HPDE6-E6E7 (cell line): ENCODE results near the gene NIPA2.

Experiments
- DNase-seq: peaks from one replicate; pipeline ENCODE4 v3.0.0; 2011; ENCODE audit warnings: missing footprints; ENCODE audit errors: extremely low spot score

The NIPA2 gene

GRCh38 chr15:22877607-22878006 lies 39.1 kb downstream of the NIPA2 start:
- DNase-seq: no peak

GRCh38 chr15:22878103-22878502 lies 39.6 kb downstream of the NIPA2 start:
- no peak for DNase-seq

- DNase-seq: no peak
Observed at GRCh38 chr15:22880068-22880980, 41.9 kb downstream of the NIPA2 start.

- DNase-seq: no peak
Observed at GRCh38 chr15:22880981-22881738, 42.7 kb downstream of the NIPA2 start.

- DNase-seq: no peak
Observed at GRCh38 chr15:22881739-22882440, 43.4 kb downstream of the NIPA2 start.

GRCh38 chr15:22883196-22883595 lies 44.7 kb downstream of the NIPA2 start:
- no peak for DNase-seq

GRCh38 chr15:22884344-22884743 lies 45.9 kb downstream of the NIPA2 start:
- DNase-seq: no peak

- DNase-seq: no peak
Observed at GRCh38 chr15:22885120-22885519, 46.7 kb downstream of the NIPA2 start.

- peak; percentile 21 for DNase-seq
Observed at GRCh38 chr15:22887157-22887951, 48.9 kb downstream of the NIPA2 start.

- peak; percentile 85 for DNase-seq
Observed at GRCh38 chr15:22888120-22888859, 49.8 kb downstream of the NIPA2 start.

GRCh38 chr15:22889146-22889818 lies 50.8 kb downstream of the NIPA2 start:
- DNase-seq: no peak

GRCh38 chr15:22890296-22890695 lies 51.8 kb downstream of the NIPA2 start:
- no peak for DNase-seq

GRCh38 chr15:22891426-22892210 lies 53.2 kb downstream of the NIPA2 start:
- DNase-seq: no peak

- no peak for DNase-seq
Observed at GRCh38 chr15:22892333-22892732, 53.9 kb downstream of the NIPA2 start.

- no peak for DNase-seq
Observed at GRCh38 chr15:22893081-22893480, 54.6 kb downstream of the NIPA2 start.

GRCh38 chr15:22893881-22894280 lies 55.4 kb downstream of the NIPA2 start:
- no peak for DNase-seq

- peak; percentile 99 for DNase-seq
Observed at GRCh38 chr15:22895465-22896190, 57.2 kb downstream of the NIPA2 start.

- DNase-seq: no peak
Observed at GRCh38 chr15:22902046-22902445, 63.6 kb downstream of the NIPA2 start.

- DNase-seq: no peak
Observed at GRCh38 chr15:22902578-22902977, 64.1 kb downstream of the NIPA2 start.
